HepG2 (cell line): ENCODE data around the gene XRN1. TPM values are rescaled to one million over a fixed set of nuclear protein-coding genes. Genes with fewer than 3 reads are reported as not detected.

Experiments
- ATAC-seq: fragments of 200-7000 bp; cut with Tn5 transposase; 3 replicates; pipeline ENCODE4 v1.9.1; 2020; ENCODE audit warnings: mild to moderate bottlenecking, moderate library complexity
- BruUV-seq: library from RNA; stranded (reverse); fragments of 400-500 nt; replicated peaks from 2 replicates; lab custom pipeline; 2021; lab: Mats Ljungman, UMichigan
- CTCF ChIA-PET: fragments of 300-600 bp; formaldehyde crosslinking; extraction: SDS; loops from one replicate; lab custom pipeline; 2021; ENCODE audit warnings: low total read pairs, inconsistent platforms, low intra/inter-chr PET ratio; lab: Yijun Ruan, JAX
- POLR2A ChIA-PET: fragments of 350-600 bp; sonication (Branson Sonifier 250); formaldehyde crosslinking; loops from one replicate; lab custom pipeline; 2020; ENCODE audit warnings: antibody characterized with exemption, inconsistent platforms; lab: Yijun Ruan, JAX
- DNase-seq: peaks from one replicate; pipeline ENCODE4 v3.0.0-alpha.2; 2015; ENCODE audit warnings: low spot score
- FAIRE-seq: peaks from 3 replicates; lab custom pipeline; 2011; peaks lifted over from hg19 to GRCh38; lab: Jason Lieb, UNC
- H2AFZ ChIP-seq: one replicate; pipeline ENCODE4 v1.6.1; 2011; ENCODE audit warnings: low read length, inconsistent platforms
- H3K27ac ChIP-seq: fragments of 300-600 bp; 3 replicates; pipeline ENCODE4 v1.8.0; 2011; ENCODE audit warnings: mixed run types, mild to moderate bottlenecking, mixed read lengths, low read length, inconsistent platforms; ENCODE audit not compliant: insufficient read depth; ENCODE audit errors: extremely low read length
- H3K27me3 ChIP-seq, 2 experiments: fragments of 200-600 bp in 1 of 2; 2 replicates in 1 of 2; 3 replicates in 1 of 2; pipeline versions ENCODE4 v1.6.0 to v1.8.0; 2011; ENCODE audit warnings: low read length in 2 of 2, mild to moderate bottlenecking in 2 of 2, moderate library complexity in 2 of 2, inconsistent platforms in 1 of 2; ENCODE audit not compliant: insufficient read depth in 2 of 2, control insufficient read depth in 1 of 2
- H3K36me3 ChIP-seq, 2 experiments: fragments of 200-600 bp in 1 of 2; replicated peaks in 1 of 2; 2 replicates in 1 of 2; 3 replicates in 1 of 2; pipeline versions ENCODE4 v1.5.1 to v1.8.0; 2011; ENCODE audit warnings: low read length in 2 of 2, inconsistent platforms in 1 of 2; ENCODE audit not compliant: insufficient read depth in 2 of 2, control insufficient read depth in 1 of 2
- H3K4me1 ChIP-seq: 2 replicates; pipeline ENCODE4 v1.5.1; 2012; ENCODE audit warnings: low read length, inconsistent platforms; ENCODE audit not compliant: insufficient read depth
- H3K4me2 ChIP-seq: 2 replicates; pipeline ENCODE4 v1.6.0; 2011; ENCODE audit warnings: low read depth, low read length, inconsistent platforms
- H3K4me3 ChIP-seq, 3 experiments: fragments of 200-600 bp in 1 of 3; sonication (generic), shearing (Covaris generic) in 1 of 3; replicated peaks in 1 of 3; 2 replicates each; pipeline ENCODE4 v1.5.1; 2011 to 2016; ENCODE audit warnings: low read length in 3 of 3, inconsistent platforms in 2 of 3, low read depth in 2 of 3, mild to moderate bottlenecking in 2 of 3, control low read depth in 1 of 3, mixed read lengths in 1 of 3; ENCODE audit not compliant: insufficient read depth in 1 of 3
- H3K79me2 ChIP-seq: one replicate; pipeline ENCODE4 v1.6.1; 2011; ENCODE audit warnings: low read length, inconsistent platforms; ENCODE audit not compliant: insufficient read depth
- H3K9ac ChIP-seq: 2 replicates; pipeline ENCODE4 v1.6.0; 2011; ENCODE audit warnings: mild to moderate bottlenecking, low read depth, low read length, inconsistent platforms; ENCODE audit not compliant: insufficient read depth
- H3K9me3 ChIP-seq: 2 replicates; pipeline ENCODE4 v1.5.1; 2012; ENCODE audit warnings: mild to moderate bottlenecking, low read length
- H4K20me1 ChIP-seq: 2 replicates; pipeline ENCODE4 v1.6.0; 2011; ENCODE audit warnings: inconsistent platforms, mild to moderate bottlenecking, low read length, moderate library complexity; ENCODE audit not compliant: insufficient read depth
- BRD4 ChIP-seq: sonication (generic); formaldehyde crosslinking; IDR thresholded peaks from 2 replicates; pipeline ENCODE4 v1.4.0; 2020; ENCODE audit warnings: missing genetic modification reagents
- FOXO1 ChIP-seq: sonication (generic); formaldehyde crosslinking; IDR thresholded peaks from 2 replicates; pipeline ENCODE4 v1.4.0; 2020; ENCODE audit warnings: missing genetic modification reagents
- GPN1 ChIP-seq: sonication (generic); formaldehyde crosslinking; IDR thresholded peaks from 2 replicates; pipeline ENCODE4 v1.5.1; 2020; ENCODE audit warnings: missing genetic modification reagents, borderline replicate concordance
- KLF6 ChIP-seq: IDR thresholded peaks from 2 replicates; pipeline ENCODE4 v1.8.0; 2016; ENCODE audit warnings: missing biosample characterization, missing genetic modification reagents
- SP2 ChIP-seq: sonication (generic); formaldehyde crosslinking; IDR thresholded peaks from 2 replicates; pipeline ENCODE4 v1.5.1; 2020; ENCODE audit warnings: mild to moderate bottlenecking, missing genetic modification reagents
- ZBTB42 ChIP-seq: sonication (generic); formaldehyde crosslinking; IDR thresholded peaks from 2 replicates; pipeline ENCODE4 v1.5.0; 2020; ENCODE audit warnings: mild to moderate bottlenecking, missing genetic modification reagents
- ZFP1 ChIP-seq: IDR thresholded peaks from 2 replicates; pipeline ENCODE4 v1.6.1; 2016
- ZNF20 ChIP-seq: sonication (generic); formaldehyde crosslinking; IDR thresholded peaks from 2 replicates; pipeline ENCODE4 v1.4.0; 2020; ENCODE audit warnings: mild to moderate bottlenecking, moderate library complexity, missing genetic modification reagents
- ZNF7 ChIP-seq: IDR thresholded peaks from 2 replicates; pipeline ENCODE4 v1.6.1; 2016; ENCODE audit warnings: missing biosample characterization, missing genetic modification reagents
- WGBS: methylation state at CpG from one replicate; pipeline ENCODE4 v1.1.6; 2017; ENCODE audit warnings: low lambda C conversion rate; 5-methylcytosine and 5-hydroxymethylcytosine counted together
- in situ Hi-C: cut with HindIII; loops from 2 replicates; pipeline ENCODE4 v1.10.0; 2017; ENCODE audit warnings: low pct_unique_long_range_greater_than_20kb; ENCODE audit not compliant: extremely low pct_ligation_motif_present
- intact Hi-C: fragments of 100-400 bp; cut with micrococcal nuclease; formaldehyde crosslinking; loops from one replicate; pipeline ENCODE4 v1.10.0; 2022; ENCODE audit not compliant: unreplicated experiment
- polyA plus RNA-seq, 8 experiments: library from polyadenylated mRNA; depleted of rRNA in 3 of 8; stranded (reverse) in 7 of 8; unstranded in 1 of 8; fragments of >200 nt; fragmentation: Illumina TruSeq in 4 of 8; extraction: Trizol in 4 of 8; gene quantifications; 2 replicates each; pipeline versions ENCODE4 v1.2.1 to v1.2.3, GENCODE V29; 2011 to 2016; ENCODE audit warnings: low read depth in 4 of 8, missing spikeins in 1 of 8, mixed read lengths in 1 of 8; ENCODE audit not compliant: insufficient read depth in 1 of 8
- total RNA-seq, 5 experiments: library from RNA; depleted of rRNA; stranded (reverse); fragments of >200 nt; fragmentation: Illumina TruSeq; extraction: Trizol; gene quantifications; 2 replicates each; pipeline ENCODE4 v1.2.3, GENCODE V29; 2016; ENCODE audit warnings: low read depth in 1 of 5
- TF ChIP-seq, protein P1 (sequence below): sonication (generic); formaldehyde crosslinking; IDR thresholded peaks from 2 replicates; pipeline ENCODE4 v1.4.0; 2020; ENCODE audit warnings: mild to moderate bottlenecking, missing genetic modification reagents
- TF ChIP-seq, protein P2 (sequence below): sonication (generic); formaldehyde crosslinking; IDR thresholded peaks from 2 replicates; pipeline ENCODE4 v1.4.0; 2020; ENCODE audit warnings: missing genetic modification reagents, mild to moderate bottlenecking, borderline replicate concordance

Gene XRN1
- total and polyA plus RNA-seq, 2 of the 13 experiments (the other 11 are each of a cell fraction or from before 2014, with no cell fraction given) = 13.2 to 13.3 TPM

DNA sequence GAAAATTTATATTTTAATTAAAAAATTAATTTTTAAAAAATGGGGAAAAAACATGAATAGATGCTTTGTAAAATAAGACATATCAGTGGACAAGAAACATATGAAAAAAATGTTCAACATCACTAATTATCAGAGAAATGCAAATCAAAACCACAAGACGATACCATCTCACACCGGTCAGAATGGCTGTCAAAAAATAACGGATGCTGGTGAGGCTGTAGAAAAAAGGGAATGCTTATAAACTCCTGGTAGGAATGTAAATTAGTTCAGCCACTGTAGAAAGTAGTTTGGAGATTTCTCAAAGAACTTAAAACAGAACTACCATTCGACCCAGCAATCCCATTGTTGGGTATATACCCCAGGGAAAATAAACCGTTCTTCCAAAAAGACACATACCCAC, 93.8 kb downstream of the XRN1 start:
- in situ Hi-C loops = no loop called here
- H3K79me2 ChIP-seq = no peaks in the 10 kb centered on the region
- TF ChIP-seq GPN1 = no peak
- no peak for TF ChIP-seq KLF6 (CRISPR knock-in tag)
- no peak for TF ChIP-seq ZNF7 (CRISPR knock-in tag)
- no peak for TF ChIP-seq SP2
- TF ChIP-seq ZFP1 (CRISPR knock-in tag) = no peak
- TF ChIP-seq, protein P1, sequence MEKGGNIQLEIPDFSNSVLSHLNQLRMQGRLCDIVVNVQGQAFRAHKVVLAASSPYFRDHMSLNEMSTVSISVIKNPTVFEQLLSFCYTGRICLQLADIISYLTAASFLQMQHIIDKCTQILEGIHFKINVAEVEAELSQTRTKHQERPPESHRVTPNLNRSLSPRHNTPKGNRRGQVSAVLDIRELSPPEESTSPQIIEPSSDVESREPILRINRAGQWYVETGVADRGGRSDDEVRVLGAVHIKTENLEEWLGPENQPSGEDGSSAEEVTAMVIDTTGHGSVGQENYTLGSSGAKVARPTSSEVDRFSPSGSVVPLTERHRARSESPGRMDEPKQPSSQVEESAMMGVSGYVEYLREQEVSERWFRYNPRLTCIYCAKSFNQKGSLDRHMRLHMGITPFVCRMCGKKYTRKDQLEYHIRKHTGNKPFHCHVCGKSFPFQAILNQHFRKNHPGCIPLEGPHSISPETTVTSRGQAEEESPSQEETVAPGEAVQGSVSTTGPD = no peak
- TF ChIP-seq BRD4 = no peak
- TF ChIP-seq ZBTB42 (CRISPR knock-in tag) = no peak
- no peak for TF ChIP-seq ZNF20 (CRISPR knock-in tag)
- TF ChIP-seq, protein P2, sequence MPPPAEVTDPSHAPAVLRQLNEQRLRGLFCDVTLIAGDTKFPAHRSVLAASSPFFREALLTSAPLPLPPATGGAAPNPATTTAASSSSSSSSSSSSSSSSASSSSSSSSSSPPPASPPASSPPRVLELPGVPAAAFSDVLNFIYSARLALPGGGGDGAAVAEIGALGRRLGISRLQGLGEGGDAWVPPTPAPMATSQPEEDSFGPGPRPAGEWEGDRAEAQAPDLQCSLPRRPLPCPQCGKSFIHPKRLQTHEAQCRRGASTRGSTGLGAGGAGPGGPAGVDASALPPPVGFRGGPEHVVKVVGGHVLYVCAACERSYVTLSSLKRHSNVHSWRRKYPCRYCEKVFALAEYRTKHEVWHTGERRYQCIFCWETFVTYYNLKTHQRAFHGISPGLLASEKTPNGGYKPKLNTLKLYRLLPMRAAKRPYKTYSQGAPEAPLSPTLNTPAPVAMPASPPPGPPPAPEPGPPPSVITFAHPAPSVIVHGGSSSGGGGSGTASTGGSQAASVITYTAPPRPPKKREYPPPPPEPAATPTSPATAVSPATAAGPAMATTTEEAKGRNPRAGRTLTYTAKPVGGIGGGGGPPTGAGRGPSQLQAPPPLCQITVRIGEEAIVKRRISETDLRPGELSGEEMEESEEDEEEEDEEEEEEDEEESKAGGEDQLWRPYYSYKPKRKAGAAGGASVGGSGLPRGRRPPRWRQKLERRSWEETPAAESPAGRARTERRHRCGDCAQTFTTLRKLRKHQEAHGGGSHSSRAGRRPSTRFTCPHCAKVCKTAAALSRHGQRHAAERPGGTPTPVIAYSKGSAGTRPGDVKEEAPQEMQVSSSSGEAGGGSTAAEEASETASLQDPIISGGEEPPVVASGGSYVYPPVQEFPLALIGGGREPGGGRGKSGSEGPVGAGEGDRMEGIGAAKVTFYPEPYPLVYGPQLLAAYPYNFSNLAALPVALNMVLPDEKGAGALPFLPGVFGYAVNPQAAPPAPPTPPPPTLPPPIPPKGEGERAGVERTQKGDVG (CRISPR knock-in tag) = no peak
- no peak for TF ChIP-seq FOXO1
- H3K9me3 ChIP-seq = no peaks in the 10 kb centered on the region
- no peaks in the 10 kb centered on the region for H3K27me3 ChIP-seq
- no peak overlapping the region for H3K4me3 ChIP-seq
- H3K4me1 ChIP-seq = no peaks in the 10 kb centered on the region
- CTCF ChIA-PET = no interaction called here
- no peak overlapping the region for H3K4me2 ChIP-seq
- H4K20me1 ChIP-seq = 0 out of 2 replicates have a peak, but pooled peaks cover 2% of the 10 kb centered on the region
- no peak overlapping the region for H2AFZ ChIP-seq
- whole genome bisulfite sequencing = 93% methylated on average over 5 of the region's 5 CpGs
- FAIRE-seq (no peak), DNase-seq (no peak), ATAC-seq (no peak)
- no peak overlapping the region for H3K9ac ChIP-seq
- intact Hi-C loops = no loop called here
- no TSS peak for BruUV-seq
- peaks cover 6 to 46% of the 10 kb centered on the region in 2 experiments; a peak in 4 of 5 replicates for H3K36me3 ChIP-seq
- POLR2A ChIA-PET = no interaction called here
- H3K27ac ChIP-seq = no peak overlapping the region
